Mucosa of descending colon (tissue), 3 donors: ENCODE results near the gene FAM149B1. TPM values are rescaled to one million over a fixed set of nuclear protein-coding genes. Genes with fewer than 3 reads are reported as not detected.
A peak's percentile ranks its signal among the peaks of the same experiment; 100 is the strongest.

Experiments
- ATAC-seq: fragments of 200-7000 bp; cut with Tn5 transposase; one replicate; pipeline ENCODE4 v1.9.1; 2020; ENCODE audit warnings: mild to moderate bottlenecking, moderate library complexity
- DNase-seq, 3 donors: peaks; one replicate each; pipeline ENCODE4 v3.0.0-alpha.2; 2020
- H3K36me3 ChIP-seq: fragments of 200-600 bp; one replicate; pipeline ENCODE4 v1.8.0; 2021; ENCODE audit warnings: low read depth, mild to moderate bottlenecking
- H3K4me1 ChIP-seq: fragments of 200-600 bp; one replicate; pipeline ENCODE4 v1.8.0; 2021; ENCODE audit warnings: low read depth, mild to moderate bottlenecking
- H3K4me3 ChIP-seq: fragments of 200-600 bp; one replicate; pipeline ENCODE4 v1.8.0; 2021; ENCODE audit warnings: mild to moderate bottlenecking
- H3K9me3 ChIP-seq: fragments of 200-600 bp; one replicate; pipeline ENCODE4 v1.8.0; 2021; ENCODE audit warnings: mild to moderate bottlenecking
- intact Hi-C, 2 donors: fragments of 100-400 bp; cut with DNase I in 1 of 2; cut with micrococcal nuclease in 1 of 2; formaldehyde crosslinking; loops; one replicate each; pipeline versions ENCODE4 v1.11.0 to v1.11.1; 2022; cut with DNase I, micrococcal nuclease
- total RNA-seq, 3 donors: library from RNA; stranded (reverse); fragmentation: NEBNext Ultra II Directional in 2 of 3; extraction: Animal tissue kit (Norgen Biotek cat#: 25700) in 2 of 3; gene quantifications; one replicate each; pipeline versions ENCODE4 v1.2.1 to v1.2.4, GENCODE V29; 2021 to 2023
- TF ChIP-seq, protein P1 (sequence below): fragments of 200-600 bp; IDR thresholded peaks from one replicate; pipeline ENCODE4 v1.8.0; 2022; ENCODE audit warnings: antibody characterized with exemption, mild to moderate bottlenecking
- donor health status: DM: no; HTN: no; CAD: no; lungs with moderate emphysema.
- donor health status: DM: no; HTN: no; CAD: no.
- donor health status: DM: no; HTN: yes; CAD: no.

Gene FAM149B1
- total RNA-seq, 3 donors from 2014 or later = 15.4 to 23.0 (median 20.5) TPM

GRCh38 chr10:73166972-73167371 lies 947 bp upstream of the FAM149B1 start:
- TF ChIP-seq, protein P1, sequence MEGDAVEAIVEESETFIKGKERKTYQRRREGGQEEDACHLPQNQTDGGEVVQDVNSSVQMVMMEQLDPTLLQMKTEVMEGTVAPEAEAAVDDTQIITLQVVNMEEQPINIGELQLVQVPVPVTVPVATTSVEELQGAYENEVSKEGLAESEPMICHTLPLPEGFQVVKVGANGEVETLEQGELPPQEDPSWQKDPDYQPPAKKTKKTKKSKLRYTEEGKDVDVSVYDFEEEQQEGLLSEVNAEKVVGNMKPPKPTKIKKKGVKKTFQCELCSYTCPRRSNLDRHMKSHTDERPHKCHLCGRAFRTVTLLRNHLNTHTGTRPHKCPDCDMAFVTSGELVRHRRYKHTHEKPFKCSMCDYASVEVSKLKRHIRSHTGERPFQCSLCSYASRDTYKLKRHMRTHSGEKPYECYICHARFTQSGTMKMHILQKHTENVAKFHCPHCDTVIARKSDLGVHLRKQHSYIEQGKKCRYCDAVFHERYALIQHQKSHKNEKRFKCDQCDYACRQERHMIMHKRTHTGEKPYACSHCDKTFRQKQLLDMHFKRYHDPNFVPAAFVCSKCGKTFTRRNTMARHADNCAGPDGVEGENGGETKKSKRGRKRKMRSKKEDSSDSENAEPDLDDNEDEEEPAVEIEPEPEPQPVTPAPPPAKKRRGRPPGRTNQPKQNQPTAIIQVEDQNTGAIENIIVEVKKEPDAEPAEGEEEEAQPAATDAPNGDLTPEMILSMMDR = no peak
- ATAC-seq (no peak), DNase-seq (no peak)
- Histone ChIP-seq H3K36me3 (no peaks in the 10 kb centered on the region), H3K9me3 (no peaks in the 10 kb centered on the region), H3K4me1 (peaks cover 9% of the 10 kb centered on the region), H3K4me3 (no peak overlapping the region)
- intact Hi-C loops = no loop called here

DNA sequence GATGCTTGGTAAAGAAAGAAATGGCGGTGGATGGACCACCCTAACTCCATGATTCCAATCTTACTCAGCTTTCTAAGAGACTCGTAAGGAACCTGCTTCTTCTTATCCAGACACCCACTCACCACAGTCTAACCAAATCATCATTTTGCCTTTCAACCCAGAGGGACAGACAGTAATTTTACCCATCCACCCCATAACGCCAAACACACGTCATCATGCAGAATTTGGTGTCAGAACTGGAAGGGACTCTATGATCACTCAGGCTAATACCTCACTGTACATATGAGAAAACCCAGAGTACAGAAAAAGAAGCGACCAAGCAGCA lies 499 bp upstream of the FAM149B1 start:
- TF ChIP-seq, protein P1 = no peak
- no peak for DNase-seq
- peaks cover 9% of the 10 kb centered on the region for H3K4me1 ChIP-seq
- H3K36me3 ChIP-seq = no peaks in the 10 kb centered on the region
- H3K4me3 ChIP-seq = peak overlapping the region; percentile 63
- H3K9me3 ChIP-seq = no peaks in the 10 kb centered on the region
- no peak for ATAC-seq
- intact Hi-C loops = no loop called here

DNA sequence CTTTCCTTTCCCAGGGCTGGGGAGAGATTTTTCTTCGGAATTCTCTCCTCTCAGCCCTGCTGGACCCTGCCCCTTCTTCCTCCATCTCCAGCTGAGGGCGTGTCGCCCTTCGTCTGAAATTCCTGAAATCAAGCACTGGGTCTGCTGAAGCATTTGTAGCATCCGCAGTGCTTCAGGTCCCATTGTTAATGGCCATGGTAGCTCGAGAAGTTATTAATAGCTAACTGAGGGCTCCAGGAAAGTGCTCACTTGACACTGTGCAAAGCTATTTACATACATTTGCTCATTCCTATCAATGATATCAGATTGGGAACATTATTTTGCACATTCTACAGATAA lies 515 bp downstream of the FAM149B1 start:
- intact Hi-C loops = no loop called here
- Histone ChIP-seq H3K4me1 (peaks cover 9% of the 10 kb centered on the region), H3K36me3 (no peaks in the 10 kb centered on the region), H3K9me3 (no peaks in the 10 kb centered on the region), H3K4me3 (peak overlapping the region; percentile 63)
- DNase-seq (no peak), ATAC-seq (peak; percentile 53)
- TF ChIP-seq, protein P1 = no peak

DNA sequence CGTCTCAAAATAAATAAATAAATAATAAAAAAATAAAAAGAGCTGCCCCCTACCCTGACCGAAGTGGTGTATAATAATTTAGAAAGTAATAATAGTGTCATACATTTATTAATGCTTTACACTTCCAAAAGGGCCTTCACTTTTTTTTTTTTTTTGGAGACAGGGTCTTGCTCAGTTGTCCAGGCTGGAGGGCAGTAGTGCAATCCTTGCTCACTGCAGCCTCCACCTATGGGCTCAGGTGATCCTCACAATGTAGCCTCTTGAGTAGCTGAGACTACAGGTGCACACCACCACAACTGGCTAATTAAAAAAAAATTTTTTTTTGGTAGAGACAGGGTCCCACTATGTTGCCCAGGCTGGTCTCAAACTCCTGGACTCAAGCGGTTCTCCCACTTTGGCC lies 1.4 kb downstream of the FAM149B1 start:
- Histone ChIP-seq H3K9me3 (no peaks in the 10 kb centered on the region), H3K4me1 (peaks cover 9% of the 10 kb centered on the region), H3K4me3 (no peak overlapping the region), H3K36me3 (no peaks in the 10 kb centered on the region)
- intact Hi-C loops = no loop called here
- DNase-seq (no peak), ATAC-seq (no peak)
- TF ChIP-seq, protein P1 = no peak

DNA sequence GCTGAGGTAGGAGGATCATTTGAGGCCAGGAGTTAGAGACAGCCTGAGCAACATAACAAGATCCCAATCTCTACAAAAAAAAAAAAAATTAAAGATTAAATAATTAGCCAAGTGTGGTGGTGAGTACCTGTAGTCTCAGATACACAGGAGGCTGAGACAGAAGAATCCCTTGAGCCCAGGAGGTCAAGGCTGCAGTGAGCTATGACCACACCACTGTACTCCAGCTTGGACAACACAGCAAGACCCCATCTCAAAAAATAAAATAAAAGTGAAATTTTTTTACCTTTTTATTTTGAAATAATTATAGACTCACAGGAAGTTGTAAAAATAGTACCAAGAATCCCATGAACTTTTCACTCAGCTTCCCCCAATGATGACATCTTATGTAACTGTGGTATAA lies 4.9 kb downstream of the FAM149B1 start:
- Histone ChIP-seq H3K9me3 (no peaks in the 10 kb centered on the region), H3K4me1 (no peaks in the 10 kb centered on the region), H3K36me3 (no peaks in the 10 kb centered on the region), H3K4me3 (no peak overlapping the region)
- ATAC-seq (no peak), DNase-seq (no peak)
- intact Hi-C loops = no loop called here
- TF ChIP-seq, protein P1 = no peak

DNA sequence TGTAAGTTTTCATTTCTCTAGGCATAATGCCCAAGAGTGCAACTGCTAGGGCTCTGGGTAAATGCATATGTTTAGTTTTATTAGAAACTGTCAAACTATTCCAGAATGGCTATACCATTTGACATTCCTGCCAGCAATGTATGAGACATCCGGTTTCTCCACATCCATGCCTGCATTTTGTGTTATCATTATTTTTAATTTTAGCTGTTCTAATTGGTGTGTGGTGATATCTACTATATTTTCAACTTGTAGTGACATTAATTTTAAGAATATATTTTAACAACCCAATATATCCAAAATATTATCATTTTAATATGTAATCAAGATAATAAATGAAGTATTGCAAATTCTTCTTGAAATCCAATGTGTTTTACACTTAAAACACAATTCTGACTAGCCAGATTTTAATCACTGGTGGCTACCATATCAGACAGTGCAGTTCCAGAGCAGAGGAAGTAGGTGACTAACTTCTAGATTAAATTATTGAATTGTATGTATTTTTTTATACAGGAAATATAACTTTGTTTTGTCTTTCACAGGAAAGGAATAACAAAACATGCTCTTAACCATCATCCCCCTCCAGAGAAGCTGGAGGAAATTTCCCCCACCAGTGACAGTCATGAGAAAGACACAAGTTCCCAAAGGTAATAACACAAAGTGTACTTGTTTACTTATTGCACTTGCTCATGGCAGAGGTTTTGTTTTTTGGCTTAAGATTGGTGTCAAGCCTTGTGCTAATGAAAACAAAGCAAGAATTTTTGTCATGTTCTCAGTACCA lies 6.4 kb downstream of the FAM149B1 start:
- Histone ChIP-seq H3K4me3 (no peak overlapping the region), H3K36me3 (no peaks in the 10 kb centered on the region), H3K9me3 (no peaks in the 10 kb centered on the region), H3K4me1 (no peaks in the 10 kb centered on the region)
- ATAC-seq (no peak), DNase-seq (no peak)
- intact Hi-C loops = no loop called here
- TF ChIP-seq, protein P1 = no peak
